GM12891 (cell line): ENCODE data around the gene MFAP3.
"Not testable (repeated sequence)": the region's sequence is repeated elsewhere in the genome, so short reads cannot be mapped to it uniquely, and the experiment has no call there.

Experiments
- DNase-seq: peaks from one replicate; pipeline ENCODE4 v3.0.0; 2011; ENCODE audit warnings: low spot score; ENCODE audit not compliant: insufficient read length
- FAIRE-seq: peaks from 2 replicates; lab custom pipeline; 2011; peaks lifted over from hg19 to GRCh38; lab: Jason Lieb, UNC
- PAX5 ChIP-seq: IDR thresholded peaks from 2 replicates; pipeline ENCODE4 v1.6.1; 2011; ENCODE audit warnings: low read length, moderate library complexity, mild to moderate bottlenecking; ENCODE audit not compliant: insufficient read depth, severe bottlenecking
- POLR2A ChIP-seq: IDR thresholded peaks from 2 replicates; pipeline ENCODE4 v1.6.1; 2011; ENCODE audit warnings: low read depth, low read length, control low read depth
- POLR2AphosphoS5 ChIP-seq: IDR thresholded peaks from 2 replicates; pipeline ENCODE4 v1.6.1; 2011; ENCODE audit warnings: low read depth, low read length, control low read depth
- POU2F2 ChIP-seq: IDR thresholded peaks from 2 replicates; pipeline ENCODE4 v1.6.1; 2011; ENCODE audit warnings: low read depth, mild to moderate bottlenecking, control low read depth, low read length, moderate library complexity
- SPI1 ChIP-seq: IDR thresholded peaks from 2 replicates; pipeline ENCODE4 v1.6.1; 2011; ENCODE audit warnings: low read depth, low read length, control low read depth
- TAF1 ChIP-seq: IDR thresholded peaks from 2 replicates; pipeline ENCODE4 v1.6.1; 2011; ENCODE audit warnings: low read depth, low read length, control low read depth

Gene MFAP3

GRCh38 chr5:154015071-154015693 lies 23.6 kb upstream of the MFAP3 start:
- FAIRE-seq (no peak), DNase-seq (no peak)
- TF ChIP-seq TAF1 (no peak), POU2F2 (no peak), POLR2A (no peak)

GRCh38 chr5:154018919-154019318 lies 19.8 kb upstream of the MFAP3 start:
- FAIRE-seq, DNase-seq: not testable (repeated sequence)
- TF ChIP-seq SPI1: peak; percentile 69

- TF ChIP-seq POU2F2 (no peak), SPI1 (no peak), POLR2AphosphoS5 (no peak), PAX5 (no peak), POLR2A (no peak), TAF1 (no peak)
- FAIRE-seq: no peak
- no peak for DNase-seq
These were observed 12.8 kb upstream of the MFAP3 start for GRCh38 chr5:154025951-154026350.

GRCh38 chr5:154031937-154032489 lies 6.8 kb upstream of the MFAP3 start:
- DNase-seq (no peak), FAIRE-seq (no peak)
- no peak for TF ChIP-seq PAX5
- no peak for TF ChIP-seq POU2F2
- no peak for TF ChIP-seq SPI1
- no peak for TF ChIP-seq TAF1
- TF ChIP-seq POLR2A: no peak
- no peak for TF ChIP-seq POLR2AphosphoS5

GRCh38 chr5:154034944-154035343 lies 3.8 kb upstream of the MFAP3 start:
- FAIRE-seq (no peak), DNase-seq (no peak)
- TF ChIP-seq PAX5 (no peak), POU2F2 (no peak), SPI1 (no peak), POLR2AphosphoS5 (no peak), POLR2A (no peak), TAF1 (no peak)

GRCh38 chr5:154038261-154038706 lies 483 bp upstream of the MFAP3 start:
- peak; percentile 32 for DNase-seq
- FAIRE-seq: no peak
- peak; percentile 37; the same call in 1 of the 2 replicates for TF ChIP-seq POU2F2
- TF ChIP-seq POLR2A: no peak; the same call in 1 of the 2 replicates
- peak; percentile 60 for TF ChIP-seq SPI1

GRCh38 chr5:154039458-154039829 lies 677 bp downstream of the MFAP3 start:
- DNase-seq (no peak), FAIRE-seq (no peak)
- TF ChIP-seq POLR2A (no peak), TAF1 (no peak), POLR2AphosphoS5 (no peak), POU2F2 (no peak)

- FAIRE-seq: no peak
- DNase-seq: no peak
These were observed 4.0 kb downstream of the MFAP3 start for GRCh38 chr5:154042766-154043165.

GRCh38 chr5:154044099-154044498 lies 5.3 kb downstream of the MFAP3 start:
- peak; percentile 52 for FAIRE-seq
- TF ChIP-seq SPI1 (no peak), POLR2A (no peak), PAX5 (no peak), POU2F2 (no peak), POLR2AphosphoS5 (no peak), TAF1 (no peak)
- no peak for DNase-seq

More at GRCh38 chr5:154042766-154043165, 4.0 kb downstream of the MFAP3 start:
- TF ChIP-seq PAX5: no peak
- TF ChIP-seq TAF1: no peak
- no peak for TF ChIP-seq POLR2AphosphoS5
- TF ChIP-seq POU2F2: no peak
- no peak for TF ChIP-seq POLR2A
- TF ChIP-seq SPI1: no peak

GRCh38 chr5:154044581-154044980 lies 5.8 kb downstream of the MFAP3 start:
- FAIRE-seq (no peak), DNase-seq (no peak)
- TF ChIP-seq TAF1 (no peak), POU2F2 (no peak), POLR2A (no peak)
